A549 (cell line): Measurements from ENCODE around the gene XPO5.

Experiments used
- CTCF ChIP-seq: fragments of >200 bp; sonication (Bioruptor Twin); formaldehyde crosslinking; IDR thresholded peaks from 3 replicates; pipeline ENCODE4 v1.5.1; 2016
- MAX ChIP-seq: IDR thresholded peaks from 2 replicates; pipeline ENCODE4 v1.6.1; 2012
- MYC ChIP-seq: IDR thresholded peaks from 2 replicates; pipeline ENCODE4 v1.6.1; 2012; ENCODE audit warnings: mild to moderate bottlenecking, inconsistent platforms, low read length, improper control_type of control experiment, borderline replicate concordance
- POLR2A ChIP-seq: IDR thresholded peaks from 2 replicates; pipeline ENCODE4 v1.6.1; 2012; ENCODE audit warnings: mild to moderate bottlenecking, low read length
- RAD21 ChIP-seq, 2 experiments: fragments of >200 bp in 1 of 2; sonication (Bioruptor Twin) in 1 of 2; formaldehyde crosslinking in 1 of 2; IDR thresholded peaks in 1 of 2; conservative IDR thresholded peaks in 1 of 2; 2 replicates in 1 of 2; 3 replicates in 1 of 2; pipeline ENCODE4 v1.6.1; 2012 to 2018; ENCODE audit warnings: inconsistent platforms in 1 of 2

- TF ChIP-seq MAX, result no peak
- no peak for TF ChIP-seq CTCF
- no peak for TF ChIP-seq POLR2A
- no peak for TF ChIP-seq RAD21 (conservative IDR thresholded peaks at IDR 0.05 in 1 of 2, IDR thresholded peaks at IDR 0.05 in 1 of 2)
- TF ChIP-seq MYC, result no peak
Observed at GRCh38 chr6:43494321-43494720, 81.5 kb downstream of the XPO5 start.
